BJ (cell line): ENCODE results near the gene THUMPD3. TPM values are rescaled to one million over a fixed set of nuclear protein-coding genes. Genes with fewer than 3 reads are reported as not detected.

Experiments
- CTCF ChIA-PET: fragments of 350-600 bp; formaldehyde crosslinking; extraction: SDS; loops from one replicate; lab custom pipeline; 2021; ENCODE audit warnings: antibody characterized with exemption, inconsistent platforms; lab: Yijun Ruan, JAX
- POLR2A ChIA-PET: fragments of 300-600 bp; sonication (Branson Sonifier 250); formaldehyde crosslinking; extraction: SDS; loops from one replicate; lab custom pipeline; 2021; ENCODE audit warnings: antibody characterized with exemption; lab: Charles Lee
- DNase-seq: peaks from one replicate; pipeline ENCODE4 v3.0.0-alpha.2; 2011; ENCODE audit warnings: low read depth
- H3K27me3 ChIP-seq: 2 replicates; pipeline ENCODE4 v1.6.0; 2011; ENCODE audit warnings: low read length; ENCODE audit not compliant: control insufficient read depth, insufficient read depth
- H3K36me3 ChIP-seq: 2 replicates; pipeline ENCODE4 v1.5.1; 2011; ENCODE audit warnings: low read length; ENCODE audit not compliant: control insufficient read depth, insufficient read depth
- H3K4me3 ChIP-seq: 2 replicates; pipeline ENCODE4 v1.5.1; 2011; ENCODE audit warnings: low read depth, mild to moderate bottlenecking, control low read depth, low read length
- polyA plus RNA-seq: library from polyadenylated mRNA; depleted of rRNA; stranded (reverse); fragments of >200 nt; gene quantifications from 2 replicates; pipeline ENCODE4 v1.2.3, GENCODE V29; 2011
- TF ChIP-seq, protein P1 (sequence below): IDR thresholded peaks from 2 replicates; pipeline ENCODE4 v1.5.1; 2011; ENCODE audit warnings: low read depth, mild to moderate bottlenecking, control low read depth, inconsistent platforms, low read length, moderate library complexity; ENCODE audit not compliant: insufficient read depth

The THUMPD3 gene
- polyA plus RNA-seq, 1 experiment = 18.2 TPM

DNA sequence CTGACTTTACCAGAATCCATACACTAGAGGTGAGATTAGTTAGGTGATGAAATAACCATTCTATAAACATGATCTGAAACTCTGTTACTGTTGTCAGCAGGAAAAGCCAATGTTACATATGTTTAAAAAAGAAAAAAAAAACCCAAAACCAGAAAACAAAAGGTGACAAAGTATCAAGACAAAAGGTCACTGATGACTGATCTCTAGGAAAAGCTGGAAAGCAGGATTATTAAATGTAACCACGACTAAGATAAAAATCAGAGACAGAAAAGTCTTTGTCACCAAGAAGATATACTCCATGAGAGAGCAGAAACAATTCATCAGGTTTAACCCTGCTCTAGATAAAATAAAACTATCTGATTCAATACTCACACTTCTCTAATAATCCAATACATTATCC, 29.2 kb downstream of the THUMPD3 start:
- TF ChIP-seq, protein P1, sequence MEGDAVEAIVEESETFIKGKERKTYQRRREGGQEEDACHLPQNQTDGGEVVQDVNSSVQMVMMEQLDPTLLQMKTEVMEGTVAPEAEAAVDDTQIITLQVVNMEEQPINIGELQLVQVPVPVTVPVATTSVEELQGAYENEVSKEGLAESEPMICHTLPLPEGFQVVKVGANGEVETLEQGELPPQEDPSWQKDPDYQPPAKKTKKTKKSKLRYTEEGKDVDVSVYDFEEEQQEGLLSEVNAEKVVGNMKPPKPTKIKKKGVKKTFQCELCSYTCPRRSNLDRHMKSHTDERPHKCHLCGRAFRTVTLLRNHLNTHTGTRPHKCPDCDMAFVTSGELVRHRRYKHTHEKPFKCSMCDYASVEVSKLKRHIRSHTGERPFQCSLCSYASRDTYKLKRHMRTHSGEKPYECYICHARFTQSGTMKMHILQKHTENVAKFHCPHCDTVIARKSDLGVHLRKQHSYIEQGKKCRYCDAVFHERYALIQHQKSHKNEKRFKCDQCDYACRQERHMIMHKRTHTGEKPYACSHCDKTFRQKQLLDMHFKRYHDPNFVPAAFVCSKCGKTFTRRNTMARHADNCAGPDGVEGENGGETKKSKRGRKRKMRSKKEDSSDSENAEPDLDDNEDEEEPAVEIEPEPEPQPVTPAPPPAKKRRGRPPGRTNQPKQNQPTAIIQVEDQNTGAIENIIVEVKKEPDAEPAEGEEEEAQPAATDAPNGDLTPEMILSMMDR = no peak
- no peak for DNase-seq
- Histone ChIP-seq H3K36me3 (peaks cover 25% of the 10 kb centered on the region), H3K4me3 (no peak overlapping the region), H3K27me3 (no peaks in the 10 kb centered on the region)
- ChIA-PET POLR2A (no interaction called here), CTCF (interaction anchor here (1.0 kb wide), 1 partner anchor 39 kb away, joined by 3 read pairs; no protein-coding TSS in a partner anchor)

- TF ChIP-seq, protein P1 = no peak
- no peak for DNase-seq
- no peaks in the 10 kb centered on the region for H3K27me3 ChIP-seq
- H3K4me3 ChIP-seq = peak overlapping the region; percentile 59
- ChIA-PET CTCF (interaction anchor here (1.4 to 1.7 kb wide), 2 partner anchors 12 to 43 kb away, joined by 3 to 8 read pairs; no protein-coding TSS in a partner anchor), POLR2A (interaction anchor here (0.7 to 2.2 kb wide), 6 partner anchors 9 to 79 kb away, joined by 3 to 12 read pairs (median 8); partner anchors contain the start of gene THUMPD3)
- H3K36me3 ChIP-seq = peaks cover 10% of the 10 kb centered on the region
These were observed 32.9 kb downstream of the THUMPD3 start for GRCh38 chr3:9395570-9396300.

- Histone ChIP-seq H3K27me3 (no peaks in the 10 kb centered on the region), H3K4me3 (peak overlapping the region; percentile 59), H3K36me3 (peaks cover 7% of the 10 kb centered on the region)
- ChIA-PET CTCF (interaction anchor here (1.0 to 1.7 kb wide), 3 partner anchors 13 to 43 kb away, joined by 3 to 8 read pairs (median 3); no protein-coding TSS in a partner anchor), POLR2A (interaction anchor here (0.7 to 2.2 kb wide), 6 partner anchors 10 to 66 kb away, joined by 3 to 12 read pairs (median 8); partner anchors contain the start of gene THUMPD3)
- TF ChIP-seq, protein P1 = no peak
- peak; percentile 80 for DNase-seq
These were observed 33.4 kb downstream of the THUMPD3 start for GRCh38 chr3:9396301-9396631.

DNA sequence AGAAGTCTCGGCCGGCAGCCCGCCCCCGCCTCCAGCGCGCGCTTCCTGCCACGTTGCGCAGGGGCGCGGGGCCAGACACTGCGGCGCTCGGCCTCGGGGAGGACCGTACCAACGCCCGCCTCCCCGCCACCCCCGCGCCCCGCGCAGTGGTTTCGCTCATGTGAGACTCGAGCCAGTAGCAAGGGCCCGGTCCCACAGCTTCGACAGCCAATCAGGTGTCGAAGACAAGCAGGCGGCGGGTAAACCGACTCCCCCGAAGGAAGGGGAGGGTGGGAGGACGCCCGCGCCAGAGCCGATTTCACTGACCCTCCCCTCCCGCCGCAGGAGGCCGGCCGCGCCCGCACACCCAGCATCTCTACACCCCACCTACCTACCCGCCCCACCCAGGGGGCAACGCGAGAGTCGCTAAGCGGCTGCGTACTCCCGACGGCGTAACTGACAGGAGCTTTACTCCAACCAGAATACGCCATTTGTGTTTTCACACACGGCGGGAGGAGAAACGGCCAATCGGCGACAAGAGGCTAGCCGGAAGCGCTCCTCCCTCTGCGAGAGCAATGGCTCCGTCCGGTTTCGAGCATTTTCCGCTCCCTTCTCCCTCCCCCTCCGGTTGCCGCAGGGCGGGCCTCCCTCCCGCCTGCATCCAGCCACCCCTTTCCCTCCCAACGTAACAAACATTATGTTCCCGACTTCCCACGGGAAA, 33.9 kb downstream of the THUMPD3 start:
- ChIA-PET POLR2A (interaction anchor here (0.5 to 2.2 kb wide), 8 partner anchors 13 to 684 kb away, joined by 3 to 12 read pairs (median 6); partner anchors contain the start of gene THUMPD3), CTCF (interaction anchor here (1.0 to 1.4 kb wide), 3 partner anchors 29 to 44 kb away, joined by 3 read pairs; no protein-coding TSS in a partner anchor)
- peak overlapping the region; percentile 59 for H3K4me3 ChIP-seq
- peaks cover 4% of the 10 kb centered on the region for H3K36me3 ChIP-seq
- TF ChIP-seq, protein P1 = no peak
- no peaks in the 10 kb centered on the region for H3K27me3 ChIP-seq
- peak; percentile 98 for DNase-seq
